Lung (tissue), 12 donors: ENCODE data around the gene CIT. TPM values are rescaled to one million over a fixed set of nuclear protein-coding genes. Genes with fewer than 3 reads are reported as not detected.
A peak's percentile ranks its signal among the peaks of the same experiment; 100 is the strongest.

ENCODE experiments used
- ATAC-seq: fragments of 200-7000 bp; cut with Tn5 transposase; one replicate; pipeline ENCODE4 v1.9.1; 2020; ENCODE audit warnings: moderate number of reproducible peaks; ENCODE audit not compliant: insufficient read depth, low FRiP score
- DNase-seq, 3 donors: peaks; one replicate each; pipeline ENCODE4 v3.0.0-alpha.2; 2013 to 2017
- H3K27ac ChIP-seq, 2 donors: one replicate each; pipeline ENCODE4 v1.5.1; 2013; ENCODE audit warnings: mild to moderate bottlenecking in 2 of 2, moderate library complexity in 2 of 2, control low read depth in 1 of 2, inconsistent platforms in 1 of 2, low read depth in 1 of 2, low read length in 1 of 2
- H3K27me3 ChIP-seq, 3 donors: one replicate each; pipeline ENCODE4 v1.5.1; 2013; ENCODE audit warnings: low read length in 2 of 3; ENCODE audit not compliant: control insufficient read depth in 3 of 3, insufficient read depth in 3 of 3
- H3K36me3 ChIP-seq, 4 donors: one replicate each; pipeline ENCODE4 v1.5.1; 2013; ENCODE audit warnings: low read length in 4 of 4, mild to moderate bottlenecking in 1 of 4, moderate library complexity in 1 of 4; ENCODE audit not compliant: control insufficient read depth in 4 of 4, insufficient read depth in 4 of 4
- H3K4me1 ChIP-seq, 5 donors: one replicate each; pipeline ENCODE4 v1.5.1; 2013; ENCODE audit warnings: low read length in 5 of 5, mild to moderate bottlenecking in 2 of 5, moderate library complexity in 1 of 5; ENCODE audit not compliant: control insufficient read depth in 5 of 5, insufficient read depth in 5 of 5
- H3K4me3 ChIP-seq: one replicate; pipeline ENCODE4 v1.5.1; 2013; ENCODE audit warnings: mild to moderate bottlenecking, control low read depth, moderate library complexity
- H3K9ac ChIP-seq, 2 donors: one replicate each; pipeline ENCODE4 v1.5.1; 2013; ENCODE audit warnings: low read length in 2 of 2, control low read depth in 1 of 2; ENCODE audit not compliant: insufficient read depth in 1 of 2
- H3K9me3 ChIP-seq, 4 donors: one replicate each; pipeline ENCODE4 v1.5.1; 2013; ENCODE audit warnings: low read length in 3 of 4, mild to moderate bottlenecking in 1 of 4, moderate library complexity in 1 of 4; ENCODE audit not compliant: control insufficient read depth in 4 of 4, insufficient read depth in 3 of 4
- CTCF ChIP-seq: IDR thresholded peaks from 2 replicates; pipeline ENCODE4 v1.5.1; 2012; ENCODE audit warnings: mild to moderate bottlenecking; ENCODE audit errors: control extremely low read depth, extremely low read depth
- WGBS, 2 donors: extraction: QIAGEN DNeasy Blood & Tissue Kit; methylation state at CpG; one replicate each; pipeline ENCODE4 v1.1.7; 2013; 5-methylcytosine and 5-hydroxymethylcytosine counted together
- polyA plus RNA-seq, 2 donors: library from polyadenylated mRNA; stranded (reverse); fragments of 200-250 nt; gene quantifications; one replicate each; pipeline ENCODE4 v1.2.1, GENCODE V29; 2013
- total RNA-seq, 2 donors: library from RNA; depleted of rRNA in 1 of 2; stranded (reverse); fragments of >200 nt in 1 of 2; gene quantifications; one replicate each; pipeline ENCODE4 v1.2.1, GENCODE V29; 2014 to 2021
- donor health status: control.
- donor health status: control.
- donor health status: Bipolar disorder and iron deficiency.
- donor health status: healthy.
- donor health status: DM: yes; HTN: yes; CAD: no.

Gene CIT
- total and polyA plus RNA-seq, 4 donors, result 5.0 to 29.3 (median 14.9) TPM

- Histone ChIP-seq H3K9ac (no peak overlapping the region), H3K27me3 (no peaks in the 10 kb centered on the region), H3K36me3 (no peaks in the 10 kb centered on the region), H3K9me3 (no peaks in the 10 kb centered on the region), H3K4me1 (peaks cover 0 to 14% (median 0%) of the 10 kb centered on the region in 5 donors), H3K27ac (no peak overlapping the region), H3K4me3 (no peak overlapping the region)
- DNase-seq, result no peak
- no peak for TF ChIP-seq CTCF
- 98 to 99% methylated on average over 6 of the region's 6 CpGs for WGBS, 2 donors
- no peak for ATAC-seq
These were observed 68.7 kb downstream of the CIT start for GRCh38 chr12:119808441-119808840.

DNA sequence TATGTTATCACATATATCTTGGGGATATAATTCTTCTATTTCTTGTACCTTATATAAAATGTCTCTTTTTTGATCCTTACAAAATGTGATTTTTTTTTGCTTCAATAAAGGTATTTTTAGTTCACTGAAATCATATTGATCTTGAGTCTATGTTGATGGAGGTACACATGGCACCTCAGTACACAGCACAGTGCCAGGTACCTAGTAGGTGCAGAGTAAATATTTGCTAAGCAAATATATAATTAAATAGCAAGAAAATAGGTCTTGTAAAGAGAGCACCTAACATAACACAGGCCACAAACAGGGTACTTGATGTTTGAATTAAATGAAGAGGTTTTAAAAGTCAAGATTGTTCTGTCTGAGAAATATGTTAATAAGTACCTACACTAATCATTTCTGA is 69.7 kb downstream of the CIT start:
- H3K9ac ChIP-seq, result no peak overlapping the region
- H3K9me3 ChIP-seq, result no peaks in the 10 kb centered on the region
- TF ChIP-seq CTCF, result no peak
- H3K36me3 ChIP-seq, result no peaks in the 10 kb centered on the region
- no peaks in the 10 kb centered on the region for H3K27me3 ChIP-seq
- ATAC-seq (no peak), DNase-seq (no peak)
- no peak overlapping the region for H3K27ac ChIP-seq
- no peak overlapping the region for H3K4me3 ChIP-seq
- H3K4me1 ChIP-seq, result peaks cover 0 to 16% (median 0%) of the 10 kb centered on the region in 5 donors

DNA sequence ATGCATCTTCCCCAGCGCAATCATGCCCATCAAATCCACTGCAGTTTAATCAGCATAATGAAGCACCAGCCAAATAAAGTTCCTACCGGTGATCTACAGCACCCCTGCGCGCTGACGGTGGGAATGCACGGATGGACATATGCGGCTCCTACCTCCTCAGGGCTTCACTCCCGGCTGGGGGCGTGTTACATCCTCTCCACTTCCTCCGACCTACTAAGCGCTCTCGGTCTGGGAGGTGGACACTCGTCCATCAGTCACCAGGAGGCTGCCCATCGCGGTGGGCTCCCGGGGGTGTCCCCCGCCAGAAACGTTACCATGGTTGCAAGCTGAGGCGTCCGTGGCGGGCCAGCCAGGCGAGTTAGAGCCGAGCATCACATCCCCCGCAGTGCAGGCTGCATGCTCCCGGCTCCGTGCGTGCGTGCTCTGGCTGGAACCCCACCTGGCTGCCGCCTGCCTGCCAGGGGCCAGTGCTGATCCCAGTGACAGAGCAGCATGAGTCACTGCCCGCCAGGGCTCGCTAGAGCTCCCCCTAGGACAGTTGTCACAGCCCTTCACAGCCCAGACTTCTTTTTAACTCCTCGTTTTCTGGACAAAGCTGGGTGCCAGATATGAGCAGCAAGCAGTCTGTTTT is 73.0 kb downstream of the CIT start:
- H3K27ac ChIP-seq, result no peak overlapping the region
- DNase-seq (peak; percentile 73 to 78 (median 75)), ATAC-seq (peak; percentile 77)
- TF ChIP-seq CTCF, result no peak
- H3K27me3 ChIP-seq, result no peaks in the 10 kb centered on the region
- WGBS, 2 donors, result 58 to 79% methylated on average over 32 of the region's 32 CpGs
- H3K36me3 ChIP-seq, result no peaks in the 10 kb centered on the region
- peaks cover 0 to 16% (median 0%) of the 10 kb centered on the region in 5 donors for H3K4me1 ChIP-seq
- H3K9ac ChIP-seq, result peak overlapping the region in 1 of 2 donors; percentile 68
- H3K9me3 ChIP-seq, result no peaks in the 10 kb centered on the region
- no peak overlapping the region for H3K4me3 ChIP-seq

DNA sequence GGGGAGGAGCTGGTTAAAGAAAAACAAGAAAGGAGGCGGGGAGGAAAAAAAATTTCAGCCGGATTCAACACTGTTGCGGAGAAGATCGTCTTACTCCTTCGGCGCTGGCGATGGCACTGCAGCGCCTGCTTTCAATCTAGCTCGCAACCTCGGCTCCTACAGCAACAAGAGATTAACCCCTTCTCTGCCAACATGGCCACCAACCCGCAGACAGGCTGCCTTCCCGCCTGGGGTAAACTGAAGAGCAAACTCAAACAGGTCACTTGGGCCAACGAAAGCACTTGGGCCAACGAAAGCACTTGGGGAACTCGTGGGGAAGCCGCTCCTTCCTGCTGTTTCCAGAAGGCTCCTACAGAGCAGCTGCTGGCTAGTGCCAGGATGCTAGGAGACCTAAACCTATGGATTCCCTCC is 73.7 kb downstream of the CIT start:
- H3K4me1 ChIP-seq, result peaks cover 0 to 16% (median 0%) of the 10 kb centered on the region in 5 donors
- H3K36me3 ChIP-seq, result no peaks in the 10 kb centered on the region
- ATAC-seq (no peak), DNase-seq (peak; percentile 71 to 84 (median 78))
- H3K27ac ChIP-seq, result no peak overlapping the region
- WGBS, 2 donors, result 65 to 77% methylated on average over 16 of the region's 16 CpGs
- peak overlapping the region in 1 of 2 donors; percentile 68 for H3K9ac ChIP-seq
- no peaks in the 10 kb centered on the region for H3K9me3 ChIP-seq
- H3K4me3 ChIP-seq, result no peak overlapping the region
- TF ChIP-seq CTCF, result no peak
- H3K27me3 ChIP-seq, result no peaks in the 10 kb centered on the region
